ENCODE data around the gene LIPA. TPM values are rescaled to one million over a fixed set of nuclear protein-coding genes. Genes with fewer than 3 reads are reported as not detected.

LIPA gene
- polyA plus RNA-seq, 1 donor (not counting 4 experiments of a cell fraction or from before 2014, with no cell fraction given), result 156 TPM

GRCh38 chr10:89215511-89215910 lies 36.1 kb downstream of the LIPA start:
- dilution Hi-C loops (cut with MboI; ENCODE audit: extremely low pct_ligation_motif_present, low sequenced_read_pairs), result loop anchor here (10.0 kb wide), 1 partner anchor 191 kb away; no protein-coding TSS in a partner anchor
- Histone ChIP-seq H3K9me1 (ENCODE audit: control insufficient read depth, extremely low read depth, insufficient read depth, low read length) (no peaks in the 10 kb centered on the region), H3K9ac (ENCODE audit: control insufficient read depth, extremely low read depth, insufficient read depth, low read length) (no peak overlapping the region)

GRCh38 chr10:89214566-89215165 lies 36.9 kb downstream of the LIPA start:
- dilution Hi-C loops (cut with MboI; ENCODE audit: extremely low pct_ligation_motif_present, low sequenced_read_pairs), result loop anchor here (10.0 kb wide), 1 partner anchor 190 kb away; no protein-coding TSS in a partner anchor
- Histone ChIP-seq H3K9me3 (ENCODE audit: control insufficient read depth, low read depth, low read length) (no peaks in the 10 kb centered on the region), H3K79me2 (ENCODE audit: control insufficient read depth, insufficient read depth, low read length) (no peaks in the 10 kb centered on the region), H3K4me1 (ENCODE audit: control insufficient read depth, extremely low read depth, insufficient read depth, low read length) (peaks cover 11% of the 10 kb centered on the region), H4K20me1 (ENCODE audit: control insufficient read depth, extremely low read depth, insufficient read depth, low read length) (no peaks in the 10 kb centered on the region), H3K27me3 (ENCODE audit: control insufficient read depth, extremely low read depth, insufficient read depth, low read length) (no peaks in the 10 kb centered on the region), H3K36me3 (ENCODE audit: control insufficient read depth in 2 of 2, extremely low read depth in 1 of 2, insufficient read depth in 2 of 2, low read length in 2 of 2) (peaks cover 3 to 8% of the 10 kb centered on the region in 2 experiments), H3K9ac (ENCODE audit: control insufficient read depth, extremely low read depth, insufficient read depth, low read length) (no peak overlapping the region), H2AFZ (ENCODE audit: control insufficient read depth, low read length) (no peak overlapping the region), H3K4me3 (ENCODE audit: control insufficient read depth in 2 of 3, extremely low read depth in 1 of 3, insufficient read depth in 2 of 3, low read depth in 1 of 3, low read length in 3 of 3) (no peak overlapping the region), H3K9me1 (ENCODE audit: control insufficient read depth, extremely low read depth, insufficient read depth, low read length) (no peaks in the 10 kb centered on the region), H3K4me2 (ENCODE audit: control insufficient read depth, extremely low read depth, insufficient read depth, low read depth, low read length) (no peak overlapping the region), H3K27ac (ENCODE audit: control insufficient read depth, insufficient read depth, low read length) (no peak overlapping the region)
- FAIRE-seq, result no peak
- DNase-seq (ENCODE audit: low read depth, low spot score), result no peak
- TF ChIP-seq CTCF (optimal IDR thresholded peaks at IDR 0.05 in 1 of 3, IDR thresholded peaks at IDR 0.05 in 1 of 3, conservative IDR thresholded peaks at IDR 0.05 in 1 of 3; ENCODE audit: extremely low read depth in 1 of 3, insufficient read depth in 2 of 3, low read length in 3 of 3), result no peak
- no peak for TF ChIP-seq EZH2 (IDR thresholded peaks at IDR 0.05; ENCODE audit: low read length)

More at GRCh38 chr10:89215511-89215910, 36.1 kb downstream of the LIPA start:
- H3K4me2 ChIP-seq (ENCODE audit: control insufficient read depth, extremely low read depth, insufficient read depth, low read depth, low read length), result no peak overlapping the region
- H3K4me3 ChIP-seq (ENCODE audit: control insufficient read depth in 2 of 3, extremely low read depth in 1 of 3, insufficient read depth in 2 of 3, low read depth in 1 of 3, low read length in 3 of 3), result no peak overlapping the region
- FAIRE-seq, result no peak
- H3K27me3 ChIP-seq (ENCODE audit: control insufficient read depth, extremely low read depth, insufficient read depth, low read length), result no peaks in the 10 kb centered on the region
- H3K36me3 ChIP-seq (ENCODE audit: control insufficient read depth in 2 of 2, extremely low read depth in 1 of 2, insufficient read depth in 2 of 2, low read length in 2 of 2), result peaks cover 6 to 8% of the 10 kb centered on the region in 2 experiments
- no peaks in the 10 kb centered on the region for H4K20me1 ChIP-seq (ENCODE audit: control insufficient read depth, extremely low read depth, insufficient read depth, low read length)
- no peak overlapping the region for H2AFZ ChIP-seq (ENCODE audit: control insufficient read depth, low read length)
- no peak for DNase-seq (ENCODE audit: low read depth, low spot score)
- TF ChIP-seq EZH2 (IDR thresholded peaks at IDR 0.05; ENCODE audit: low read length) (no peak), CTCF (optimal IDR thresholded peaks at IDR 0.05 in 1 of 3, IDR thresholded peaks at IDR 0.05 in 1 of 3, conservative IDR thresholded peaks at IDR 0.05 in 1 of 3; ENCODE audit: extremely low read depth in 1 of 3, insufficient read depth in 2 of 3, low read length in 3 of 3) (no peak)
- no peak overlapping the region for H3K27ac ChIP-seq (ENCODE audit: control insufficient read depth, insufficient read depth, low read length)
- no peaks in the 10 kb centered on the region for H3K79me2 ChIP-seq (ENCODE audit: control insufficient read depth, insufficient read depth, low read length)
- H3K9me3 ChIP-seq (ENCODE audit: control insufficient read depth, low read depth, low read length), result no peaks in the 10 kb centered on the region
- peaks cover 11% of the 10 kb centered on the region for H3K4me1 ChIP-seq (ENCODE audit: control insufficient read depth, extremely low read depth, insufficient read depth, low read length)
